K562 (cell line): ENCODE results near the gene CPT1A. TPM values are rescaled to one million over a fixed set of nuclear protein-coding genes. Genes with fewer than 3 reads are reported as not detected.

Experiments
- ATAC-seq: fragments of 200-7000 bp; cut with Tn5 transposase; 3 replicates; pipeline ENCODE4 v1.9.1; 2020; ENCODE audit warnings: moderate library complexity
- BruUV-seq: library from RNA; stranded (reverse); fragments of 400-500 nt; replicated peaks from 2 replicates; lab custom pipeline; 2021; lab: Mats Ljungman, UMichigan
- CTCF ChIA-PET: fragments of 300-600 bp; formaldehyde crosslinking; extraction: SDS; loops from one replicate; lab custom pipeline; 2021; ENCODE audit warnings: low intra/inter-chr PET ratio; lab: Yijun Ruan, JAX
- POLR2A ChIA-PET: fragments of 300-600, 350-650 bp; sonication (Branson Sonifier 250); formaldehyde crosslinking; extraction: SDS; loops from one replicate; lab custom pipeline; 2021; ENCODE audit warnings: antibody characterized with exemption, inconsistent platforms; lab: Yijun Ruan, JAX
- DNase-seq, 4 experiments: peaks; one replicate each; pipeline versions ENCODE4 v3.0.0 to v3.0.0-alpha.2; 2011 to 2018; ENCODE audit warnings: low spot score in 3 of 4, mixed read lengths in 3 of 4; ENCODE audit errors: extremely low read depth in 1 of 4
- FAIRE-seq: peaks from 2 replicates; lab custom pipeline; 2011; peaks lifted over from hg19 to GRCh38; lab: Jason Lieb, UNC
- H2AFZ ChIP-seq: 2 replicates; pipeline ENCODE4 v1.6.0; 2011; ENCODE audit warnings: low read depth, low read length, control low read depth, inconsistent platforms
- H3K27ac ChIP-seq: fragments of 200-600 bp; 3 replicates; pipeline ENCODE4 v1.8.0; 2011; ENCODE audit warnings: low read depth, mild to moderate bottlenecking, control low read depth, inconsistent platforms, low read length, moderate library complexity, mixed read lengths; ENCODE audit errors: extremely low read depth
- H3K27me3 ChIP-seq, 2 experiments: fragments of 300-600 bp in 1 of 2; 2 replicates in 1 of 2; 3 replicates in 1 of 2; pipeline versions ENCODE4 v1.6.0 to v1.8.0; 2011; ENCODE audit warnings: inconsistent platforms in 2 of 2, low read length in 2 of 2, mild to moderate bottlenecking in 1 of 2, mixed read lengths in 1 of 2, moderate library complexity in 1 of 2; ENCODE audit not compliant: control insufficient read depth in 2 of 2, insufficient read depth in 2 of 2
- H3K36me3 ChIP-seq: fragments of 300-600 bp; 3 replicates; pipeline ENCODE4 v1.8.0; 2011; ENCODE audit warnings: mild to moderate bottlenecking, low read length, inconsistent platforms; ENCODE audit not compliant: control insufficient read depth, insufficient read depth
- H3K4me1 ChIP-seq, 2 experiments: fragments of 200-600 bp in 1 of 2; replicated peaks in 1 of 2; 2 replicates in 1 of 2; 3 replicates in 1 of 2; pipeline versions ENCODE4 v1.5.1 to v1.8.0; 2011; ENCODE audit warnings: inconsistent platforms in 2 of 2, low read length in 2 of 2, mild to moderate bottlenecking in 1 of 2, mixed read lengths in 1 of 2, moderate library complexity in 1 of 2; ENCODE audit not compliant: control insufficient read depth in 2 of 2, insufficient read depth in 2 of 2
- H3K4me2 ChIP-seq: 2 replicates; pipeline ENCODE4 v1.6.1; 2011; ENCODE audit warnings: low read length, control low read depth, inconsistent platforms, mixed read lengths; ENCODE audit not compliant: insufficient read depth
- H3K4me3 ChIP-seq: fragments of 200-600 bp; sonication (generic), shearing (Covaris generic); 2 replicates; pipeline ENCODE4 v1.5.1; 2016; ENCODE audit warnings: control low read depth, inconsistent platforms
- H3K79me2 ChIP-seq: fragments of 200-600 bp; 3 replicates; pipeline ENCODE4 v1.8.0; 2011; ENCODE audit warnings: low read length, inconsistent platforms; ENCODE audit not compliant: control insufficient read depth, insufficient read depth
- H3K9ac ChIP-seq, 2 experiments: 2 replicates each; pipeline versions ENCODE4 v1.6.0 to v1.6.1; 2011; ENCODE audit warnings: low read depth in 2 of 2, low read length in 2 of 2, control low read depth in 1 of 2, inconsistent platforms in 1 of 2, mild to moderate bottlenecking in 1 of 2, mixed read lengths in 1 of 2; ENCODE audit not compliant: insufficient read depth in 1 of 2
- H3K9me1 ChIP-seq: one replicate; pipeline ENCODE4 v1.6.0; 2011; ENCODE audit warnings: inconsistent platforms, mild to moderate bottlenecking, low read length, moderate library complexity; ENCODE audit not compliant: control insufficient read depth, insufficient read depth
- H3K9me3 ChIP-seq: replicated peaks from 2 replicates; pipeline ENCODE4 v1.5.1; 2011; ENCODE audit warnings: low read depth, low read length, inconsistent platforms; ENCODE audit not compliant: control insufficient read depth, insufficient read depth
- H4K20me1 ChIP-seq: replicated peaks from 2 replicates; pipeline ENCODE4 v1.6.1; 2011; ENCODE audit warnings: low read length, inconsistent platforms, mixed read lengths; ENCODE audit not compliant: control insufficient read depth, insufficient read depth
- U2AF1 ChIP-seq: fragments of 200-400 bp; formaldehyde crosslinking; optimal IDR thresholded peaks from 2 replicates; pipeline ENCODE3; 2017; ENCODE audit warnings: mild to moderate bottlenecking, low read depth, low read length, moderate library complexity
- ZKSCAN8 ChIP-seq: fragments of 200-800 bp; sonication (Bioruptor generic); IDR thresholded peaks from 2 replicates; pipeline ENCODE4 v1.6.1; 2016; ENCODE audit warnings: missing genetic modification characterization, missing compliant biosample characterization
- ZNF239 ChIP-seq: fragments of 250-450 bp; sonication (Bioruptor Pico); IDR thresholded peaks from 2 replicates; pipeline ENCODE4 v1.4.0; 2020; ENCODE audit warnings: mild to moderate bottlenecking
- WGBS: fragments of 100-300 bp; shearing (Covaris generic); methylation state at CpG from one replicate; pipeline ENCODE4 v1.1.6; 2016; ENCODE audit warnings: low coverage, mixed read lengths; ENCODE audit not compliant: insufficient coverage; ENCODE audit errors: missing lambda C conversion rate; 5-methylcytosine and 5-hydroxymethylcytosine counted together
- in situ Hi-C: fragments of 300-500 bp; cut with MboI; formaldehyde crosslinking; loops from 4 replicates; pipeline ENCODE4 v1.15.0; 2018; ENCODE audit warnings: inconsistent platforms, mixed read lengths
- intact Hi-C: fragments of 100-400 bp; cut with micrococcal nuclease; formaldehyde crosslinking; loops from 2 replicates; pipeline ENCODE4 v1.14.2; 2022
- polyA plus RNA-seq, 8 experiments: library from polyadenylated mRNA; depleted of rRNA in 4 of 8; stranded (reverse) in 5 of 8; unstranded in 3 of 8; fragments of >200 nt; fragmentation: Nextera tagmentation in 2 of 8; fragmentation: Illumina TruSeq in 1 of 8; extraction: Ambion mirVana in 2 of 8; extraction: Trizol in 1 of 8; gene quantifications; 2 replicates each; pipeline versions ENCODE4 v1.2.1 to v1.2.3, GENCODE V29; 2011 to 2014; ENCODE audit warnings: inconsistent platforms in 1 of 8, missing spikeins in 1 of 8
- total RNA-seq, 7 experiments: library from RNA; depleted of rRNA in 6 of 7; stranded (reverse); fragments of >200 nt in 6 of 7; fragmentation: Illumina TruSeq in 2 of 7; extraction: Trizol in 2 of 7; gene quantifications; 2 replicates each; pipeline versions ENCODE4 v1.2.1 to v1.2.3, GENCODE V29; 2011 to 2021; ENCODE audit warnings: low replicate concordance in 1 of 7

Gene CPT1A
- total and polyA plus RNA-seq, 9 of the 15 experiments (the other 6 are each of a cell fraction or from before 2014, with no cell fraction given) = 2.6 to 29.1 (median 12.3) TPM

DNA sequence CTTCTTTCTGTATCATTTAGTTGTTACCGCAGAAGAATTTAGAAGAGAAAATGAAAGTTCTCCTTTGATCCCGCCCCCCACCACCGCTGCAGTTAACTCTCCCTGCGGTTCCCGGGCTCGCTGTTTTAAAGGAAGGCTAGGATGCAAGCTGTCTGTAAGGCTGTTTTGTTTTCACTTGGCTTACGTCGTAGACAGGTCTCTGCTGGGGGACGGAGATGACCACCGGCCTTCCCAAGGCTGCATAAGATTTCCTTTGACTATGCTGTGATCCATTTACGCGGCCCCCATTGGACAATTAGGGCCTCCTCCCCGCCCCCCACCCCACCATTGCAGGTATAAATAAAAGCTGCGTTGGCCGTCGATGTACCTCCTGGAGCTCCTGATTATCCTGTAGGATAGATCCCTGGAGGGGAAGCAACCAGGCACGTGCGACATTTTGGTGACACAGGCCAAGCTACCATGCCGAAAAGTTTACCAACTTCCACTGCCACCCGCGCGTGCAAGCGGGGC, 1.4 kb upstream of the CPT1A start:
- CTCF ChIA-PET = no interaction called here
- Histone ChIP-seq H4K20me1 (no peaks in the 10 kb centered on the region), H3K4me1 (peaks cover 15 to 46% of the 10 kb centered on the region in 2 experiments; a peak in 4 of 5 replicates), H2AFZ (no peak overlapping the region), H3K79me2 (peaks cover 14% of the 10 kb centered on the region), H3K4me2 (no peak overlapping the region), H3K27me3 (peaks cover 0 to 4% of the 10 kb centered on the region in 2 experiments; a peak in 2 of 5 replicates), H3K9me1 (no peaks in the 10 kb centered on the region), H3K4me3 (no peak overlapping the region), H3K36me3 (no peaks in the 10 kb centered on the region), H3K9ac (no peak overlapping the region), H3K27ac (no peak overlapping the region), H3K9me3 (no peaks in the 10 kb centered on the region)
- TF ChIP-seq ZKSCAN8 = peak; percentile 62; the same call in 1 of the 2 replicates
- TF ChIP-seq U2AF1 = no peak
- FAIRE-seq (no peak), ATAC-seq (no peak), DNase-seq (no peak)
- POLR2A ChIA-PET = no interaction called here
- in situ Hi-C loops = loop anchor here (25.0 kb wide), 1 partner anchor 819 kb away; no protein-coding TSS in a partner anchor
- intact Hi-C loops = no loop called here
- no TSS peak for BruUV-seq
- WGBS = 83% methylated on average over 18 of the region's 23 CpGs

DNA sequence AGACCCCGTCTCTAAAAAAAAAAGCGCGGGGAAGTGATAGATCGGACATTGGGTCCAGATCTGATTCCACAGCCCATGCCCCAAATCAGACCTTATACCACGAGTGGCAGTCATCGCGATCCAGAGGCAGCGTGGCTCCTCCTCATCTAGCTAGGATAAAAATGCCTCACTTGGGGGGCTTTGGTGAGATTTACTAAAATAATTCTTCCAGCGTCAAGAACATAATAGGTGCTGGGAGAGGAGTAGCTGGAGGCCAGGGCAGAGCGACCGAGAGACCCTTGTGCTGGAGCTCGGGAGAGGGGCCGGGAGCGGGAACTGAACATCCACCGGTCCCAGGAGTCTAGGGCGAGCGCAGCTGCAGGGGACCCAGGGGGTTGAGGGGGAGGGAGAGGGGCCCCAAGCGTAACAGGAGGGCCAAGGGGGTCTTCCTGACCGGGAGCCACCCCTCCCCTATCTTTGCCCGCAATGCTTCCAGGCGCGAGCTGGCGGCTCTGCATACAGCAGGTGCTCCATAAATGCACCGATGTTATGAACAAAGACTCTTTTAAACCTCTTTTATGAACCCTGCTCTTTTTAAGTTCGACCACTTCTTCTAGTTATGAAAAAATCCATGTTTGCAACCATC, 823 bp upstream of the CPT1A start:
- no peak for FAIRE-seq
- H4K20me1 ChIP-seq = no peaks in the 10 kb centered on the region
- CTCF ChIA-PET = no interaction called here
- no peak for DNase-seq
- H3K4me3 ChIP-seq = no peak overlapping the region
- no TSS peak for BruUV-seq
- POLR2A ChIA-PET = interaction anchor here (0.6 to 0.7 kb wide), 2 partner anchors 10 to 99 kb away, joined by 3 read pairs; no protein-coding TSS in a partner anchor
- H3K9me3 ChIP-seq = no peaks in the 10 kb centered on the region
- H2AFZ ChIP-seq = peak overlapping the region; percentile 92; the same call in 1 of the 2 replicates
- peak overlapping the region in 1 of 2 experiments; percentile 89; a peak in 1 of 4 replicates for H3K9ac ChIP-seq
- no peaks in the 10 kb centered on the region for H3K9me1 ChIP-seq
- 71% methylated on average over 14 of the region's 25 CpGs for WGBS
- no peak for ATAC-seq
- peak overlapping the region; percentile 81; the same call in 1 of the 2 replicates for H3K4me2 ChIP-seq
- no peak for TF ChIP-seq ZNF239
- TF ChIP-seq ZKSCAN8 = peak; percentile 95
- intact Hi-C loops = no loop called here
- H3K79me2 ChIP-seq = peaks cover 20% of the 10 kb centered on the region
- in situ Hi-C loops = loop anchor here (25.0 kb wide), 1 partner anchor 820 kb away; no protein-coding TSS in a partner anchor
- no peaks in the 10 kb centered on the region for H3K36me3 ChIP-seq
- H3K27ac ChIP-seq = no peak overlapping the region
- peaks cover 18 to 52% of the 10 kb centered on the region in 2 experiments; a peak in 4 of 5 replicates for H3K4me1 ChIP-seq
- H3K27me3 ChIP-seq = peaks cover 0 to under 1% of the 10 kb centered on the region in 2 experiments; a peak in 1 of 5 replicates
